Calu3 (cell line): Measurements from ENCODE around the gene HIPK4. TPM values are rescaled to one million over a fixed set of nuclear protein-coding genes. Genes with fewer than 3 reads are reported as not detected.
"Not testable (repeated sequence)": the region's sequence is repeated elsewhere in the genome, so short reads cannot be mapped to it uniquely, and the experiment has no call there.

Experiments
- BruUV-seq: library from RNA; stranded (reverse); fragments of 400-500 nt; replicated peaks from 2 replicates; lab custom pipeline; 2021; lab: Mats Ljungman, UMichigan
- CTCF ChIA-PET: fragments of 300-600 bp; sonication (Branson Sonifier 250); formaldehyde crosslinking; loops from one replicate; lab custom pipeline; 2022; ENCODE audit warnings: antibody characterized with exemption; lab: Charles Lee
- DNase-seq: peaks from one replicate; pipeline ENCODE4 v3.0.0; 2022
- H3K27ac Mint-ChIP-seq: one replicate; pipeline ENCODE4 v1.8.0; 2022; ENCODE audit warnings: mixed read lengths; ENCODE audit not compliant: unreplicated experiment
- H3K27me3 Mint-ChIP-seq: one replicate; pipeline ENCODE4 v1.8.0; 2022; ENCODE audit warnings: mixed read lengths; ENCODE audit not compliant: unreplicated experiment
- H3K36me3 Mint-ChIP-seq: one replicate; pipeline ENCODE4 v1.8.0; 2022; ENCODE audit warnings: mild to moderate bottlenecking, moderate library complexity, mixed read lengths; ENCODE audit not compliant: insufficient read depth, unreplicated experiment
- H3K4me1 Mint-ChIP-seq: one replicate; pipeline ENCODE4 v1.8.0; 2022; ENCODE audit warnings: mild to moderate bottlenecking, low read depth, mixed read lengths; ENCODE audit not compliant: unreplicated experiment
- H3K4me3 Mint-ChIP-seq: one replicate; pipeline ENCODE4 v1.8.0; 2022; ENCODE audit warnings: mild to moderate bottlenecking, low read depth, moderate library complexity, mixed read lengths; ENCODE audit not compliant: unreplicated experiment
- H3K9me3 Mint-ChIP-seq: one replicate; pipeline ENCODE4 v1.8.0; 2022; ENCODE audit warnings: low read depth, mixed read lengths; ENCODE audit not compliant: unreplicated experiment
- CTCF ChIP-seq: fragments of 200-600 bp; IDR thresholded peaks from one replicate; pipeline ENCODE4 v1.8.0; 2022; ENCODE audit warnings: antibody characterized with exemption; ENCODE audit not compliant: unreplicated experiment
- intact Hi-C: fragments of 100-400 bp; cut with micrococcal nuclease; formaldehyde crosslinking; loops from one replicate; pipeline ENCODE4 v1.10.0; 2022; ENCODE audit not compliant: unreplicated experiment
- total RNA-seq: library from RNA; stranded (reverse); gene quantifications from 2 replicates; pipeline ENCODE4 v1.2.3, GENCODE V29; 2022

The HIPK4 gene
- total RNA-seq, 1 experiment from 2014 or later = 0.14 TPM

- Mint-ChIP-seq H3K36me3 (no peaks in the 10 kb centered on the region), H3K9me3 (no peaks in the 10 kb centered on the region), H3K4me3 (no peak overlapping the region), H3K27ac (no peak overlapping the region), H3K4me1 (peaks cover 18% of the 10 kb centered on the region), H3K27me3 (no peaks in the 10 kb centered on the region)
- CTCF ChIA-PET = interaction anchor here (0.7 to 2.3 kb wide), 2 partner anchors 9 to 112 kb away, joined by 3 to 11 read pairs; no protein-coding TSS in a partner anchor
- TF ChIP-seq CTCF = no peak
- intact Hi-C loops = no loop called here
- DNase-seq = no peak
- BruUV-seq = no TSS peak
Measured at GRCh38 chr19:40411125-40411842, 21.3 kb upstream of the HIPK4 start.

GRCh38 chr19:40410030-40410389, 20.0 kb upstream of the HIPK4 start:
- H3K4me3 Mint-ChIP-seq = no peak overlapping the region
- no TSS peak for BruUV-seq
- peaks cover 9% of the 10 kb centered on the region for H3K4me1 Mint-ChIP-seq
- no peaks in the 10 kb centered on the region for H3K27me3 Mint-ChIP-seq
- DNase-seq = no peak
- H3K36me3 Mint-ChIP-seq = no peaks in the 10 kb centered on the region
- CTCF ChIA-PET = no interaction called here
- TF ChIP-seq CTCF = no peak
- H3K9me3 Mint-ChIP-seq = no peaks in the 10 kb centered on the region
- no peak overlapping the region for H3K27ac Mint-ChIP-seq
- intact Hi-C loops = no loop called here

- H3K36me3 Mint-ChIP-seq = not testable (repeated sequence)
Measured at GRCh38 chr19:40408598-40408925, 18.6 kb upstream of the HIPK4 start.

GRCh38 chr19:40407714-40408597, 18.0 kb upstream of the HIPK4 start:
- Mint-ChIP-seq H3K27ac (no peak overlapping the region), H3K4me3 (no peak overlapping the region), H3K9me3 (no peaks in the 10 kb centered on the region), H3K4me1 (peaks cover 16% of the 10 kb centered on the region), H3K27me3 (no peaks in the 10 kb centered on the region), H3K36me3 (no peaks in the 10 kb centered on the region)
- DNase-seq = no peak
- BruUV-seq = no TSS peak
- intact Hi-C loops = no loop called here
- CTCF ChIA-PET = interaction anchor here (1.6 kb wide), 1 partner anchor 13 kb away, joined by 6 read pairs; no protein-coding TSS in a partner anchor
- no peak for TF ChIP-seq CTCF

More at GRCh38 chr19:40408598-40408925, 18.6 kb upstream of the HIPK4 start:
- CTCF ChIA-PET, H3K4me3 Mint-ChIP-seq, H3K27ac Mint-ChIP-seq, H3K27me3 Mint-ChIP-seq, BruUV-seq, intact Hi-C loops, DNase-seq, H3K9me3 Mint-ChIP-seq: not testable (repeated sequence)
- peaks cover 10% of the 10 kb centered on the region for H3K4me1 Mint-ChIP-seq
